GM18868 (cell line): ENCODE data around the gene DSE.
A peak's percentile ranks its signal among the peaks of the same experiment; 100 is the strongest.

ENCODE experiments used
- ATAC-seq: cut with Tn5 transposase; IDR thresholded peaks from one replicate; pipeline ENCODE4 v1.9.1; 2021; ENCODE audit warnings: mild to moderate bottlenecking, moderate library complexity; ENCODE audit not compliant: unreplicated experiment

The DSE gene

GRCh38 chr6:116385921-116386320, 15.2 kb downstream of the DSE start:
- no peak for ATAC-seq

- ATAC-seq, result peak; percentile 51
Measured at GRCh38 chr6:116386581-116387299, 16.0 kb downstream of the DSE start.

GRCh38 chr6:116387374-116387773, 16.6 kb downstream of the DSE start:
- peak; percentile 70 for ATAC-seq

- no peak for ATAC-seq
Measured at GRCh38 chr6:116388924-116389323, 18.2 kb downstream of the DSE start.

- ATAC-seq, result no peak
Measured at GRCh38 chr6:116389357-116389756, 18.6 kb downstream of the DSE start.

GRCh38 chr6:116390581-116390980, 19.8 kb downstream of the DSE start:
- peak; percentile 42 for ATAC-seq

GRCh38 chr6:116392132-116393013, 21.6 kb downstream of the DSE start:
- no peak for ATAC-seq

GRCh38 chr6:116393430-116393829, 22.7 kb downstream of the DSE start:
- no peak for ATAC-seq

GRCh38 chr6:116395647-116396046, 24.9 kb downstream of the DSE start:
- peak; percentile 55 for ATAC-seq

- ATAC-seq, result no peak
Measured at GRCh38 chr6:116396441-116396840, 25.7 kb downstream of the DSE start.

GRCh38 chr6:116397914-116398313, 27.2 kb downstream of the DSE start:
- ATAC-seq, result no peak

- ATAC-seq, result no peak
Measured at GRCh38 chr6:116398316-116399010, 27.7 kb downstream of the DSE start.

- no peak for ATAC-seq
Measured at GRCh38 chr6:116399287-116399686, 28.5 kb downstream of the DSE start.

GRCh38 chr6:116400328-116400727, 29.6 kb downstream of the DSE start:
- no peak for ATAC-seq

GRCh38 chr6:116402108-116402937, 31.6 kb downstream of the DSE start:
- ATAC-seq, result no peak

GRCh38 chr6:116403205-116403604, 32.5 kb downstream of the DSE start:
- no peak for ATAC-seq

GRCh38 chr6:116404696-116405095, 33.9 kb downstream of the DSE start:
- ATAC-seq, result no peak

GRCh38 chr6:116405138-116405537, 34.4 kb downstream of the DSE start:
- ATAC-seq, result peak; percentile 55

GRCh38 chr6:116405652-116406356, 35.1 kb downstream of the DSE start:
- ATAC-seq, result no peak
